Germinal center (tissue), 1 donor: ENCODE measurements around the gene CSGALNACT2.
"Not testable (repeated sequence)": the region's sequence is repeated elsewhere in the genome, so short reads cannot be mapped to it uniquely, and the experiment has no call there.

ENCODE experiments used
- DNase-seq: peaks from one replicate; pipeline ENCODE4 v3.0.0; 2012; ENCODE audit warnings: mixed read lengths, low spot score

Gene CSGALNACT2

GRCh38 chr10:43216931-43217562, 78.8 kb downstream of the CSGALNACT2 start:
- no peak for DNase-seq

GRCh38 chr10:43217563-43218205, 79.4 kb downstream of the CSGALNACT2 start:
- no peak for DNase-seq

GRCh38 chr10:43218206-43218950, 80.1 kb downstream of the CSGALNACT2 start:
- no peak for DNase-seq

- no peak for DNase-seq
Measured at GRCh38 chr10:43218951-43219837, 80.9 kb downstream of the CSGALNACT2 start.

- DNase-seq = no peak
Measured at GRCh38 chr10:43219848-43220247, 81.6 kb downstream of the CSGALNACT2 start.

GRCh38 chr10:43220251-43220650, 82.0 kb downstream of the CSGALNACT2 start:
- DNase-seq = not testable (repeated sequence)

GRCh38 chr10:43220657-43221418, 82.6 kb downstream of the CSGALNACT2 start:
- no peak for DNase-seq

GRCh38 chr10:43221419-43222209, 83.4 kb downstream of the CSGALNACT2 start:
- no peak for DNase-seq

- no peak for DNase-seq
Measured at GRCh38 chr10:43222210-43222720, 84.0 kb downstream of the CSGALNACT2 start.

- DNase-seq = no peak
Measured at GRCh38 chr10:43223056-43223455, 84.8 kb downstream of the CSGALNACT2 start.

- no peak for DNase-seq
Measured at GRCh38 chr10:43224321-43224720, 86.1 kb downstream of the CSGALNACT2 start.

GRCh38 chr10:43225004-43225786, 87.0 kb downstream of the CSGALNACT2 start:
- no peak for DNase-seq

GRCh38 chr10:43225787-43226153, 87.5 kb downstream of the CSGALNACT2 start:
- no peak for DNase-seq

GRCh38 chr10:43226441-43226840, 88.2 kb downstream of the CSGALNACT2 start:
- DNase-seq = no peak

GRCh38 chr10:43226851-43227845, 88.9 kb downstream of the CSGALNACT2 start:
- DNase-seq = no peak

GRCh38 chr10:43227911-43228782, 89.9 kb downstream of the CSGALNACT2 start:
- DNase-seq = no peak

- no peak for DNase-seq
Measured at GRCh38 chr10:43228783-43229207, 90.5 kb downstream of the CSGALNACT2 start.
